T-helper 2 cell (primary cell): ENCODE data around the gene PSMD10.

Source experiments
- DNase-seq, 5 experiments: peaks; one replicate each; pipeline versions ENCODE4 v3.0.0 to v3.0.0-alpha.2; 2012 to 2022

PSMD10 gene

DNA sequence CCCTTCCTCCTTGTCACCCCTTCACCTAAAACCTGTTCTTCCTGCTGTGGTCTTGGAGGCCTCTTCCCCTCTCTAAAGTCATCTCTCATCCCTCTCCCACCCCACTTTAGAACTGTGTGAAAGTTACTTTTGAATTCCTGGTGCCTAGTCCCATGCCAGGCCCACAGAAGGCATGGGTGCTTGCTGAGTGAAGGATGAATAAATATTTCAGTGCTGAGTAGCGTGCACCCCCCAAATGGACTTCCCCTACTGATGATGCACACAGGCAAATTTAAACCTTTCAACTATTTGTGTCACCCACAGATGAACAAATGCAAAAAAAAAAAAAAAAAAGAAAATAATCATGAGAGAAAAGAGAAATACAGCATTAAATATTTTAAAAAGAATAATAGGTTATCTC lies 19.8 kb downstream of the PSMD10 start:
- DNase-seq: no peak

DNA sequence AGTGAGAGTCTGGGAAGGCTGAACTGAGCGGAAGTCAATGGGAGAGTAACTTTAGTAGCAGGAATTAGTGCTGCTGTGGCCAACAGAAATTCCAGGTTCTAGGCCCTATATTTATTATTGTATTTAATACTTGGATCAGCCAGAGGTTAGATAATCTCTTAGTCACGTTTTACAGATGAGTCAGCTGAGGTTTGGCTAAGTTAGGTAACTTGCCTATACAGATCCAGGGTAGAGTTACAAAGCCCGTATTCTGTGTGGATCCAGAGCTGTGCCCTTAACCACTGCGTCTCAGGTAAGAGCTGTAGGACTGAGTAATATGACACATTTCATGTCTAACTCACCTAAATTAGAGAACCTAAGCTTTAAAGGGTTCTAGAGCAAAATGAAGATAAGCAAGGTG lies 20.5 kb downstream of the PSMD10 start:
- no peak for DNase-seq

DNA sequence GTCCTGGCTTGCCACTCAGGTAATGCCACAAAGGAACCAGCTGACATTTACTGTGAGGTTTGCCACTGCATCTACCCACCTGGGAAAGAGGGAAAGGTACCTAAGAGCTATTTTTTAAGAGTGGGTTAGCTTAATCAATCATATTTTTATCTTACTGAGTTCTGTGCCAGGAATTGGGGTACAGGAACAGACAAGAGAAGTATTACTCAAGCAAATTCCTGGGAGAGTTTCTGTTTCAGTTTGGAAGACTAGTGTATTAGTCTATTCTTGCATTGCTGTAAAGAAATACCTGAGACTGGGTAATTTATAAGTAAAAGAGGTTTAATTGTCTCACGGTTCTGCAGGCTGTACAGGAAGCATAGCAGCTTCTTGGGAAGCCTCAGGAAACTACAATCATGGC lies 23.2 kb downstream of the PSMD10 start:
- DNase-seq: no peak

DNA sequence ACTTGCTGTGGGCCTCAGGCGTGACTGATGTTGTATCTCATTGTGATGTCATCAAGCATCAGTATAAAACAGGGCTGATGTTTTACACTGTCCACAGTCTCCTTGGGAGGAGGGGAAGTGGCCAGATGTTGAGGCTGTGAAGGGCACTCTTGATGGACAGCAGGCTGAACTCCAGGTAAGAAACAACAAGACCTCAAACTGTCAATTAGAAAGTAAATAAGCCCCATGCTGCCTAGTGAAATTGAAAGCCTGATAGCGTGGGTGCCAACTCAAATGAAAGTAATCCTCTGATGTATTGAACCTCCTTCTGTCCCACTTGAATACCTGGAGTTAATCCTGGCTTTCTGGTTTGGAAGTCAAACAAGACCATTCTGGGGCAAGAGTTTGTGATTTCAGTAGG lies 26.7 kb downstream of the PSMD10 start:
- DNase-seq: no peak

DNA sequence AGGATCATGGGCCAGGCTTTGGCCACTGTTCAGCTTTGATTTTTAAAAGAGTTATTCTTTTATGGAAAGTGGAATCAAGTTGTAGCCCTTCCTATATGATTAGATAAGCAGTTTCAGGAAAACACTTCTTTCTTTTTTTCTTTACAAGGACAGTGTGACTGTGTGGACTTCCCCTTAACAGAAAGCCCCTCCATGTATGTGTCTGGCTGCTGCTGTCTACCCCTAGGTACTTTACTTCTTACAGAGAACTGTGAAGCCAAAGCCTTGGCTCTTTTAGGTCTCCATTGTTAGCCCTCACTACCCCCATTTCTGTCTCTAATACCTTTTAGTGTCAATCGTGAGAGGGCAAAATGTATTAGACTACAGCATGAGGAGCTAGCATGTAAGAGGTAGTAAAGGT lies 27.3 kb downstream of the PSMD10 start:
- no peak for DNase-seq

DNA sequence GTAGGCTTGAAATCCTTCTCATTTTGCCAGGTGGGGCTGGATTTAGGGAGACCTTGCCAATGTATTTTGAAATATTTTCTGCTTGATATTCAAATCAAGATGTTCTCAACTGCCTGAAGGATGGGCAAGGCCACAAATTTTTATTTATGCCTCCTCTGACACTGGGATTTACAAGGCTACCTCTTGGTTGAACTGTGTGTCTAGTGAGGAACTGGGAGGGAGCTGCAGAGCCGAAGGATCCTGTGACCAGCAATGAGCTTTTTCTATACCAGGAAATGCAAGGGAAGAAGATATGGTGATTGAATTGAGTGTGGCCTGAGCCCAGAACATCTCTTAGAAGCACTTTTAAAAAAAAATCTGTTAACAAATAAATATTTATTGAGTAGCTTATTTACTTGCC lies 31.5 kb downstream of the PSMD10 start:
- no peak for DNase-seq

DNA sequence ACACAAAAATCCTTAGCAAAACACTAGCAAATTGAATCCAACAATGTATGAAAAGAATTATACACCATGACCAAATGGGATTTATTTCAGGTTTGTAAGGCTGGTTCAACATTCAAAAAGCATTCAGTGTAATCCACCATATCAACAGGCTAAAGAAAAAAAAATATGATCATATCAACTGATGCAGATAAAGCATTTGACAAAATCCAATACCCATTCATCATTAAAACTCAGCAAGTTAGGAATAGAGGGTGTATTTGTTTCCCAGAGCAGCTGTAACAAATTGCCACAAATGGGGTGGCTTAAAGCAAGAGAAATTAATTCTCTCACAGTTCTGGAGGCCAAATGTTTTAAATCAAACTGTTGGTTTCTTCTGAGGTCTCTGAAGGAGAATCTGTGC lies 35.8 kb downstream of the PSMD10 start:
- no peak for DNase-seq

DNA sequence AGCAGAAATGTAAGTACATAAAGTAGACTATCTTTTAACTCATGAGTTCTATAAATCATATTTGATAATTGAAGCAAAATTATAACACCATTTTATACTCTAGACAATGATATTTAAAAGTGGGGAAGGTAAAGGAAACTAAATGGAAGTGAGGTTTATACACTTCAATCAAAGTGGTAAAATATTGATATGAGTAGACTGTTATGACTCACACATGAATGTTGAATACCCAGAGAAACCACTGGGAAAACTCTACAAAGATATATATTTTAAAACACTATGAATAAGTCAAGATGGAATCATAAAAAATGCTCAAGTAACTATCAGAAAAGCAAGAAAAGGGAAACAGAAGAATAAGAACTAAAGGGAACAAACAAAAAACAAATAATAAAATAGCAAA lies 38.1 kb downstream of the PSMD10 start:
- peak in 1 of 5 experiments; percentile 3 for DNase-seq

DNA sequence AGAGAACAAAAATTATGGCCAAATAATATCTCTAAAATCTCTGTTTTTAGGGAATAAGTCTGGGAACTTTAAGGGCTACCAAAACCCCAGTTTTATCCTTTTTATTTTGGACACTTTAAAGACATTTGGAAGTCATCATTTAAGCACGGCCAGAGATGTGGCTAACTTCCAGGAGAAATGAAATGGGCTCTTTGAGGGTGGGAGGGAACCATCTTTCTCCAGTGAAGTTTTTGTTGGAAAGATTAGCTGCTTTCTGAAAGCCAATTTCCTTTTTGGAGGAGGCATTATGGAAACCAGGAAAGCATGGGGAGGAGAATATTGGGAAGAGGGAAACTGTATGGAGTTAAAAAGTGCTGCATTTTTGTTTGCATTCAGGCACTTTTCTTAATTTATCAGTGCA lies 41.7 kb downstream of the PSMD10 start:
- DNase-seq: no peak

DNA sequence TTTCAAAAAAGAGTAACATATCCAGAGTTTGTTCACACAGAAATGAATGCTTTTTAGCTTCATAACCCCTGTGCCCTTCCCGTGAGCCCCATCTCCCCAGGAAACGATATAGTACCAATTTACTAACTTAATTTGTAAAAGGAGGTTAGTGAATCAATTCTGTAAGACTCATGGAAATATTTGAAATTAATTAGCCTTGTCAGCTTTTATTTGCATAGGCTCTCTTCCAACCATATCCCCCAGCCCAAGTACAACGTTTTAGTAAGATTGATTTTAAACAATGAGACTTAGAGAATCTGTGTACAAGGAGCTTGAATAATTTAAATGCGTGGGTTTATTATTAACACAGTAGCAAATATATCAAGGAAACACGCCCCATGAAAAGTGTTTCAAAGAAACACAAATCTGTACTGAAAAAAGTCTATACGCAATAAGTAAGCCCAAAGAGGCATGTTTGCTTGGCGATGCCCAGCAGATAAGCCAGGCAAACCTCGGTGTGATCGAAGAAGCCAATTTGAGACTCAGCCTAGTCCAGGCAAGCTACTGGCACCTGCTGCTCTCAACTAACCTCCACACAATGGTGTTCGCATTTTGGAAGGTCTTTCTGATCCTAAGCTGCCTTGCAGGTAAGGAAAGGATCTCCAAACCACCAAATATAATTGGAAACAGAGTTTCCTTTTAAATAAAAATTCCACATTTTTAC lies 46.6 kb downstream of the PSMD10 start, which contains the start of gene VSIG1:
TSS of gene VSIG1 (plus strand) at position 512 of the 703 bp plus-strand sequence. CDS start at position 578, 66 bp downstream.
- no peak for DNase-seq

DNA sequence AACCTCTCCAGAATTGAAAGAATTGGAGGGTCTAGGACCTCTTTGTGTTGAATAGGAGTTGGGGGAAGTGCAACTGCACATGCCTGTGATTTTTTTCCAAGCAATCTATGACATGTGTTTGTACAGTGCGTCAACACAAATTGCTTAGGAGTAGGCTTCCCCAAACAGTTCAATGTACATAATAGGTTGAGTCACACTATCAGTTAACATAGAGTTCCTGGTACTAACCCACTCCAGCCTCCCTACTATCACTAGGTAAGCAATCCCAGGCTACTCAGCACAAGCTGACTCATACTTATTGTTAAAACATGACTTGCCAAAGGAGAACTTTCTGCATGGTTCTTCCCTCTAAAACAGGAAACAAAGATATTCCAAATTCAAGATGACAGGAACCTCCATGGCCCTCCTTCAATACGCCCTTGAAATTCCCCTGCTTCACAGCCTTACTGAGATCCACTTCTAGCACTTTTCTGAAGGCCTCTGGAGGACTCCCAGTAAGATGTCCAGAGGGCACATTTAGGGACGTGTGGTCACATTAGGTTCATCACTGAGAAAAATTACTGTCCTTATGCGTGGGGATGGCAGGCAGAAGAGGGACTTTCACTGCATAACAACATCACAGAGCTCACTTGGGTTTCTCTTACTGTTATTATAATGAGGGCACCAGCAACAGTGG lies 54.9 kb downstream of the PSMD10 start:
- no peak for DNase-seq

DNA sequence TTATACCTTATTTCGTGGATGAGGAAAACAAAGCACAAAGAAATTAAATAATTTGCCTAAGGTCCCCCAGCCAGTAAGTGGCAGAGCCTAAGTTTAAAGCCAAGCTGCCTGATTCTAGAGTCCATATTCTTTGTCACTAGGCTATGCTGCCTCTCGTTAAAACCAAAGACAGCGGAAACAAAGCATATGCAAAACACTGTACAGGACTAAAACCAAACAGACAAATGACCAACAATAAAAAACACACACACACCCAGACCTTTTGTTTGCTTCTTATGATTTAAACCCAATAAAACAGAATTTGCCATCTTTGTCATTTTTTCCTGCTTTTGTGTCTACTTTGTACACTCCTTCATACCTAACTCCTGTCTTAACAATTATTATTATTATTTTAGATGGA lies 56.6 kb downstream of the PSMD10 start:
- DNase-seq: no peak
